ENCODE data around the gene DIP2C.

DIP2C gene

GRCh38 chr10:413662-414071, 275.8 kb downstream of the DIP2C start:
- H3K4me3 ChIP-seq (replicated peaks; ENCODE audit: low read depth, low read length): no peak overlapping the region
- DNase-seq (ENCODE audit: extremely low read depth, insufficient read length): no peak
- no peak for TF ChIP-seq CTCF (IDR thresholded peaks at IDR 0.05; ENCODE audit: insufficient read depth, low read length, poor library complexity, severe bottlenecking)
- no peaks in the 10 kb centered on the region for H3K27me3 ChIP-seq (replicated peaks; ENCODE audit: control insufficient read depth, insufficient read depth, low read length)
- no peaks in the 10 kb centered on the region for H3K36me3 ChIP-seq (ENCODE audit: control insufficient read depth, insufficient read depth, low read length)

- no peak for TF ChIP-seq CTCF (IDR thresholded peaks at IDR 0.05; ENCODE audit: insufficient read depth, low read length, poor library complexity, severe bottlenecking)
- no peak overlapping the region for H3K4me3 ChIP-seq (replicated peaks; ENCODE audit: low read depth, low read length)
- H3K36me3 ChIP-seq (ENCODE audit: control insufficient read depth, insufficient read depth, low read length): no peaks in the 10 kb centered on the region
- H3K27me3 ChIP-seq (replicated peaks; ENCODE audit: control insufficient read depth, insufficient read depth, low read length): no peaks in the 10 kb centered on the region
- no peak for DNase-seq (ENCODE audit: extremely low read depth, insufficient read length)
These were observed 277.4 kb downstream of the DIP2C start for GRCh38 chr10:412109-412508.

- Histone ChIP-seq H3K4me3 (replicated peaks; ENCODE audit: low read depth, low read length) (no peak overlapping the region), H3K27me3 (replicated peaks; ENCODE audit: control insufficient read depth, insufficient read depth, low read length) (no peaks in the 10 kb centered on the region), H3K36me3 (ENCODE audit: control insufficient read depth, insufficient read depth, low read length) (no peaks in the 10 kb centered on the region)
- DNase-seq (ENCODE audit: extremely low read depth, insufficient read length): no peak
- no peak for TF ChIP-seq CTCF (IDR thresholded peaks at IDR 0.05; ENCODE audit: insufficient read depth, low read length, poor library complexity, severe bottlenecking)
These were observed 277.9 kb downstream of the DIP2C start for GRCh38 chr10:411603-412002.

- no peak for DNase-seq (ENCODE audit: extremely low read depth, insufficient read length)
- Histone ChIP-seq H3K27me3 (replicated peaks; ENCODE audit: control insufficient read depth, insufficient read depth, low read length) (no peaks in the 10 kb centered on the region), H3K36me3 (ENCODE audit: control insufficient read depth, insufficient read depth, low read length) (no peaks in the 10 kb centered on the region), H3K4me3 (replicated peaks; ENCODE audit: low read depth, low read length) (no peak overlapping the region)
- no peak for TF ChIP-seq CTCF (IDR thresholded peaks at IDR 0.05; ENCODE audit: insufficient read depth, low read length, poor library complexity, severe bottlenecking)
These were observed 279.9 kb downstream of the DIP2C start for GRCh38 chr10:409408-410040.

DNA sequence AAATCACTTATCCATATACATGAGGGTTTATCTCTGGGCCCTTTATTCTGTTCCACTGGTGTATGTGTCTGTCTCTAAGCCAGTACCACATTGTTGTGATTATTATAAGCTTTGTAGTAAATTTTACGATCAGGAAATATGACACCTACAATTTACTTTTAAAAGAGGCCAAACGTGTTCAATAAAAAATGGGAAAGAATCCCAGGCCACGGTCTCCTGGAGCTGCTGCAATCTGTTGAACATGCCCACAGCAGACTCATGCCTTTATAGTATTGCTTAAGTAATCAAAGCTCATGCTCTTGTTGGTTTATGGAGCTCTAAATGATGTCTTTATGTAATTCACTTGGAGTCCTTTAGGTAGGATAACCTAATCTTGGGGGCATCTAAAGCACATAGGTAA, 281.2 kb downstream of the DIP2C start:
- H3K36me3 ChIP-seq (ENCODE audit: control insufficient read depth, insufficient read depth, low read length): no peaks in the 10 kb centered on the region
- DNase-seq (ENCODE audit: extremely low read depth, insufficient read length): no peak
- H3K4me3 ChIP-seq (replicated peaks; ENCODE audit: low read depth, low read length): no peak overlapping the region
- TF ChIP-seq CTCF (IDR thresholded peaks at IDR 0.05; ENCODE audit: insufficient read depth, low read length, poor library complexity, severe bottlenecking): no peak
- no peaks in the 10 kb centered on the region for H3K27me3 ChIP-seq (replicated peaks; ENCODE audit: control insufficient read depth, insufficient read depth, low read length)

DNA sequence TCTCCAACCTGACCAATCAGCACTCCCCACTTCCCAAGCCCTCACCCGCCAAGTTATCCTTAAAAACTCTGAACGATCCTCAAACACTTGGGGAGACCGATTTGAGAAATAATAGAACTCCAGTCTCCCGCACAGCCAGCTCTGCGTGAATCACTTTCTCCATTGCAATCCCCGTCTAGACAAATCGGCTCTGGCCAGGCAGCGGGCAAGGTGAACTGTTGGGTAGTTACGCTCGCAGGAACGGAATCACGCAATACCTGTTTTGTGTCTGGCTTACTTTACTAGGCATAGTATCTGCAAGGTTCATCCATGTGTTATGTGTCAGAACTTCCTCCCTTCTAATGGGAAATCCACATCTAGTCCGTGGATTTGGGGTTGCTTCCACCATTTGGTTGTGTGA, 282.5 kb downstream of the DIP2C start:
- no peak for TF ChIP-seq CTCF (IDR thresholded peaks at IDR 0.05; ENCODE audit: insufficient read depth, low read length, poor library complexity, severe bottlenecking)
- H3K27me3 ChIP-seq (replicated peaks; ENCODE audit: control insufficient read depth, insufficient read depth, low read length): no peaks in the 10 kb centered on the region
- no peaks in the 10 kb centered on the region for H3K36me3 ChIP-seq (ENCODE audit: control insufficient read depth, insufficient read depth, low read length)
- H3K4me3 ChIP-seq (replicated peaks; ENCODE audit: low read depth, low read length): no peak overlapping the region
- no peak for DNase-seq (ENCODE audit: extremely low read depth, insufficient read length)
